Fibroblast of the conjunctiva (primary cell): Measurements from ENCODE around the gene HOXD12.

Experiments
- DNase-seq: peaks from one replicate; pipeline ENCODE4 v3.0.0-alpha.2; 2010; ENCODE audit warnings: low read depth

HOXD12 gene

GRCh38 chr2:176121190-176122051, 21.8 kb downstream of the HOXD12 start:
- DNase-seq, result no peak

DNA sequence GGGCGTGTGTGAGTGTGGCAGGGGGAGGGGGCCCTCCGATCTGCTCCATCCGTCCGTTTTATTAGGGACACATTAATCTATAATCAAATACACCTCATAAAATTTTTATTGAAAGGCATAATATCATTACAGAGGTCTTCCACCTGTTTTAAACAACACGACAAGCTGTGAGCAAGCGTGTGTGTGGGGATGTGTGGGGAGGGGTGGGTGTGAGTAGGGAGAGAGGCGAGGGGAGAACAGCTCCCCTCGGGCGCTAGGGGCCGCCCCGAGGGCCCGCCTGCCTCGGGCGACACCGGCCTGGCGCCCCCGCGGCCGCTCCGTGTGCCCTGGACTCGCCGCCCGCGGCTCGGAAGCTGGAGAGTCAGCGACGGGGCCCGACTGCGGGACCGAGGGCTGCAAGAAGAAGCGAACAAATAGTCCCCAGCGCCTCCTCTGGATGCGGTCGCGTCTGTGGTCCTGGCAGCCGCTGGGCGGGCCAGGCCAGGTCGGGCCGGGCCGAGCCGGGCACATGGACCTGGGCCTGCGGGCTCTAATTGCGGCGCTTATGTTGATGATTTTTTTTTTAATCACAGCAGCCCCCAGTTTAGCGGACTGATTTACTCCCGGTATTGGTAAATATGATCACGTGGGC, 22.6 kb downstream of the HOXD12 start:
- DNase-seq, result no peak

DNA sequence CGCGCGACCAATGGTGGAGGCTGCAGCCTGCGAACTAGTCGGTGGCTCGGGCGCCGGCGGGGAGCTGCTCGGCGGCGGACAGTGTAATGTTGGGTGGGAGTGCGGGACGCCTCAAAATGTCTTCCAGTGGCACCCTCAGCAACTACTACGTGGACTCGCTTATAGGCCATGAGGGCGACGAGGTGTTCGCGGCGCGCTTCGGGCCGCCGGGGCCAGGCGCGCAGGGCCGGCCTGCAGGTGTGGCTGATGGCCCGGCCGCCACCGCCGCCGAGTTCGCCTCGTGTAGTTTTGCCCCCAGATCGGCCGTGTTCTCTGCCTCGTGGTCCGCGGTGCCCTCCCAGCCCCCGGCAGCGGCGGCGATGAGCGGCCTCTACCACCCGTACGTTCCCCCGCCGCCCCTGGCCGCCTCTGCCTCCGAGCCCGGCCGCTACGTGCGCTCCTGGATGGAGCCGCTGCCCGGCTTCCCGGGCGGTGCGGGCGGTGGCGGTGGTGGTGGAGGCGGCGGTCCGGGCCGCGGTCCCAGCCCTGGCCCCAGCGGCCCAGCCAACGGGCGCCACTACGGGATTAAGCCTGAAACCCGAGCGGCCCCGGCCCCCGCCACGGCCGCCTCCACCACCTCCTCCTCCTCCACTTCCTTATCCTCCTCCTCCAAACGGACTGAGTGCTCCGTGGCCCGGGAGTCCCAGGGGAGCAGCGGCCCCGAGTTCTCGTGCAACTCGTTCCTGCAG, 23.3 kb downstream of the HOXD12 start, which contains the start of gene HOXD9:
TSS of gene HOXD9 (plus strand) at position 37 of the 728 bp plus-strand sequence. CDS start at position 87, 50 bp downstream.
- no peak for DNase-seq

- DNase-seq, result no peak
These were observed 24.0 kb downstream of the HOXD12 start for GRCh38 chr2:176123411-176124109.

DNA sequence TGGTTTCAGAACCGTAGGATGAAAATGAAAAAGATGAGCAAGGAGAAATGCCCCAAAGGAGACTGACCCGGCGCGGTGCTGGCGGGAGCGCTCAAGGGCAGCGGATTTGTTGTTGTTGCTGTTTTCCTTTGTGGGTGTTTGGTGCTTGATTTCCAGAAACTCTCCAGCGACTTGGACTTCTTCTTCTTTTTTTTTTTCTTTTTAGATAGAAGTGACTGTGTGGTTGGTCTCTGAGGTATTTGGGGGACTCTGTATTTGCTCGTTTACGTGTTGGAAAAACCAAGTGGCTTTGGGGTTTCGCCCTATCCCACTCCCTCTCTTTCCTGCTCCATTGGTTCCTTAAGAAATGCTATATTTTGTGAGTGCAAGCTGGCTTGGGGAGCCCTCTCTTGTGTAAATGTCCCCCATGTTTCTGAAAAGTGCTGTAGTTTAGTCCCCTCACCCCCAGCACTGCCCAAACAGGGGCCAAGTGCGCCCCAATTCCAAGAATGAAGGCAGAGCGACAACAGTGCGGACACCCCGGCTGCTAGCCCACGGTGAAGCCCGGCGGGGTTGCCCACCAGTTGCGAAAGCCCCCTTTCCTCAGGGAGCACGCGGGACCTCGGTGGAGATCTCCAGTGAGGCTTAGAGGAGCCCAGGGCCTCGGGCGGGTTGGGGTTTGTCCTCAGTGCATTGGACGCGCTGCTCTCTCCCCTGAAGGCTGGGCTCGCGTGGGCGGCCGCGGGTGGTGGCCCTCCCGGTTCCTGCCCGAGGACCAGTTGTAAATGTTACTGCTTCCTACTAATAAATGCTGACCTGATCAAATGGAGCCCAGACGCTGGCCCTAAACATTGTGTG, 24.7 kb downstream of the HOXD12 start:
- DNase-seq, result no peak

GRCh38 chr2:176124947-176125771, 25.6 kb downstream of the HOXD12 start:
- DNase-seq, result no peak

DNA sequence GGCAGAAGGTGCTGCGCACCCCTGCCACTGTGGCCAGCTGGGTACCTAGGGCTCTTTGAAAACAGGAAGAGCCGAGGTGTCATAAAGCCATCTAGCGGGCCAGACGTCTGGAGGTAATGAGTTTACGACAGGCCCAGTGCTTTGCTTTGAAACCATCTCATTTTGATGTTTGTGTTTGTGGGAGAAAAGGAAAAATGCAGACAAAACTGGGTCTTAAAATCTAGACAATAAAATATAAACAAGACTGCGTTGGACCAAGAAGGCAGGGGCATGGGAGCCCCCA, 26.1 kb downstream of the HOXD12 start:
- no peak for DNase-seq

- peak; percentile 36 for DNase-seq
These were observed 27.6 kb downstream of the HOXD12 start for GRCh38 chr2:176126929-176127773.

DNA sequence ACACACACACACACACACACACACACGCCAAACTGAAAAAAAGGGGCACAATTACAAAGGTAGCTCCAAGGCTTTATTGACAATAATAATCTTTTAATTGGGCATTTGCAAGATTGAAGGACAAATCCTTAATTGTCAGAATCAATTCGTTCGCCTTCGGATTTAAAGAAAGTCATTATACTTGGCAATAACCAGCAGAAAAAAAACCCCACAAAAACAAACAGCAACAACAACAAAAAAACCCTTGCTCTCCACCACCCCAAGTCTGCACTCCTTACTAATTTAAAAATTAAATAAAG, 28.1 kb downstream of the HOXD12 start:
- DNase-seq, result no peak

- DNase-seq, result no peak
These were observed 28.8 kb downstream of the HOXD12 start for GRCh38 chr2:176128172-176128981.

DNA sequence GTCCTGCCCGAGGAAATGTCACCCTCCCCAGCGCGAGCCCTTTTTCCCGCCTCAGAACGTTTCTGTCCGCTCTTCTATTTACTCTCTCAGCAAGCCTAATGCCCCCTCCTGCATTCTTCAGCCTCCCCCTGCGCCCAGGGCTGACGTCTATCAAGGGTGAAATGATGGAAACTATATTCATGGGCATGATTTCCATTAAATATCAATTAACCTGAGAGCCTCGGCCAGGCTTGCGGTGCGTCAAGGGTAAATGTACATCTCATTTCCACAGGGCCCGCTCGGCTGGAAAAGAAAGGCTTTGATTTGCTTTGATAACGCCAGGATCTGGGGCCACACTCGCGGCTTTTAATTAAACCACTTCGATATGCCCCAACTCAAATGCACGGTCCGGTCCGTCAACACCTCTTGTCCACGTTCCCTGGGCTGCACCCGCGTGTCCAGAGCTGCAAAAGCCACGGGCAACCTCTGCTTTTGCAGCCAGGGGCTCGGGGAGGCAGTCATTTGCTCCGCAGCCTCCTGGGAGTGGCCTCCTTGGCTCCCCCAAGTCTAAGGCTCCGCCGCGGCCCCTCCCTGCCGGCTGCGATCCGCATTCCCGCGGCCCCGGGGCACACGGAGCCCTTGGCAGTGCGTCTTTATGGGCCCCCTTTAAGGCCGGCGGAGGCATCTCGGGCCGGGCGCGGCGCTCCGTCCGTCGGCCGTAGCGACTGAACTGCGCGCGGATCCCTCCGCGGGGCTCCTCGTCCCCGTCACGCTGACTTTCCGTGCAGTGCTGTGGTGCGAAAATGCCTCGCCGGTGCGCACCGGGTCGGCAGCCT, 29.6 kb downstream of the HOXD12 start, which contains the start of gene HOXD8:
TSS of gene HOXD8 (plus strand) at position 724 of the 815 bp plus-strand sequence. CDS start 662 bp downstream, outside the sequence.
- no peak for DNase-seq

DNA sequence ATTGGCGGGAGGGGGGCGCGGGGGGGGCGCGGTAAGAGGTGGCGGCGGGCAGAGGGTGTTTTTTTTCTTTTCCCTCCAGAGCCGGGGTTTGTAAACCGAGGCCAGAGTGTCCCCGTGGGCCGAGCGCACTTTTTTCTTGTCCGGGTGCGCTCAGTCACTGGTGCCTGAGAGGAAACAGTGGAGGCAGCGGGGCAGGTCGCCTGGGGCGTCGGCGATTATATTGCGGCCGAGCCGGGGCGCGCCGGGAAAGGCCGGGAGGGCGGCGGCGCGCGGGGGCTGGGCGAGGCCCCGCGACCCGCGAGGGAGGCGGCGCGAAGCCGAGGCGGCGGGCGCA, 30.2 kb downstream of the HOXD12 start:
- no peak for DNase-seq

DNA sequence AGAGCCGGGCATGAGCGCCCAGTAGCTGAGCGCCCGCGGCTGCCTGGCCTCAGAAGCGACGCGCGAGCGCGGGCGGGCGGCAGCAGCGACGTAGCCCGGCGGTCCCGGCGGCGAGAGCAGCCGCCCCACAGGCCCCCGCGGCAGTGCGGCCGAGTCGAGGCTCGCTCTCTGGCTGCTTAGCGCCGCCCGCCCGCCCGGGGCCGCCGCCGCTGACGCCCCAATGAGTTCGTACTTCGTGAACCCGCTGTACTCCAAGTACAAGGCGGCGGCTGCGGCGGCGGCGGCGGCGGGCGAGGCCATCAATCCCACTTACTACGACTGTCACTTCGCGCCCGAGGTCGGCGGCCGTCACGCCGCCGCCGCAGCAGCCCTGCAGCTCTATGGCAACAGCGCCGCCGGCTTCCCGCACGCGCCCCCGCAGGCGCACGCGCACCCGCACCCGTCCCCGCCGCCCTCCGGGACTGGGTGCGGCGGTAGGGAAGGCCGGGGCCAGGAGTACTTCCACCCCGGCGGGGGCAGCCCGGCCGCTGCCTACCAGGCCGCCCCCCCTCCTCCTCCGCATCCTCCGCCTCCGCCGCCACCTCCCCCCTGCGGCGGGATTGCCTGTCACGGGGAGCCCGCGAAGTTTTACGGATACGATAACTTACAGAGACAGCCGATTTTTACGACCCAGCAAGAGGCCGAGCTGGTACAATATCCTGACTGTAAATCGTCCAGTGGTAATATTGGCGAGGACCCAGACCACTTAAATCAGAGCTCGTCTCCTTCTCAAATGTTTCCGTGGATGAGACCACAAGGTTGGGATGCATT, 30.8 kb downstream of the HOXD12 start:
- no peak for DNase-seq

DNA sequence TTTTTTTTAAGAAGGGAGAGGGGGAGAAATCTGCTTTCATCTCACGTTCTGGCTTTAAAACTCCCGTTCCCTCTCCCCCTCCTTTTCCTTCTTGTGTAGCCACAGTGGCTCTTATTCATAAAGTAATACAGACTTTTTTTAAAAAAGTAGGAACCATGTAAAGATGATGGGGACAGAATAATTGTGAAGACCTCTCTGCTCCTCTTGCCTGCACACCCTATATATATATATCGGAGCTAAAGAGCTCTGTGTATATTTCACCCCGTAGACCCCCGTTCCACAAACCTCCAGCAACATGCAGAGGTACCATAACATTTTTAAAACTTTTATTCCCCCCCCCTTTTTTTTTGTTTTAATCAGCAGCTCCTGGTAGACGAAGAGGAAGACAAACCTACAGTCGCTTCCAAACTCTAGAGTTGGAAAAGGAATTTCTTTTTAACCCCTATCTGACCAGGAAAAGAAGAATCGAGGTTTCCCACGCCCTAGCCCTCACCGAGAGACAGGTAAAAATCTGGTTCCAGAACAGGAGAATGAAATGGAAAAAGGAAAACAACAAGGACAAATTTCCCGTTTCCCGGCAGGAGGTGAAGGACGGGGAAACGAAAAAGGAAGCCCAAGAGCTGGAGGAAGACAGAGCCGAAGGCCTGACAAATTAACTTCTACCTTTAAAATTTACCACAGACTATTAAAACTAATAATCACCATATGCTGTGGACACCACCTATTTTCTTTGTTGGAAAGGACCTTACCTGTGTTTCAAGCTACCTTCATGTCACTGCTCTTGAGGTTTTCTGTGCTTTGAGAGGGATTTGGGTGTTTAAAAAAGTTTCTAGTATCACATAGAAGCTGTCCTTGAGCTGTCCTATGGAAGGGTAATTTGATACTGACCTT, 31.6 kb downstream of the HOXD12 start:
- no peak for DNase-seq

- no peak for DNase-seq
These were observed 32.2 kb downstream of the HOXD12 start for GRCh38 chr2:176131848-176132158.
